EH (cell line): ENCODE measurements around the gene EPDR1.
"Not testable (repeated sequence)": the region's sequence is repeated elsewhere in the genome, so short reads cannot be mapped to it uniquely, and the experiment has no call there.

ENCODE experiments used
- DNase-seq: peaks from one replicate; pipeline ENCODE4 v3.0.0-alpha.2; 2015; ENCODE audit warnings: low read depth

EPDR1 gene

GRCh38 chr7:37928878-37929277, 8.4 kb downstream of the EPDR1 start:
- DNase-seq = no peak

GRCh38 chr7:37930226-37930948, 9.9 kb downstream of the EPDR1 start:
- no peak for DNase-seq

- no peak for DNase-seq
Observed at GRCh38 chr7:37932543-37932942, 12.1 kb downstream of the EPDR1 start.

- no peak for DNase-seq
Observed at GRCh38 chr7:37933018-37933566, 12.7 kb downstream of the EPDR1 start.

- no peak for DNase-seq
Observed at GRCh38 chr7:37942934-37943610, 22.6 kb downstream of the EPDR1 start.

GRCh38 chr7:37943905-37944736, 23.7 kb downstream of the EPDR1 start:
- DNase-seq = no peak

GRCh38 chr7:37944737-37945054, 24.3 kb downstream of the EPDR1 start:
- DNase-seq = no peak

- no peak for DNase-seq
Observed at GRCh38 chr7:37945336-37945735, 24.9 kb downstream of the EPDR1 start.

- DNase-seq = no peak
Observed at GRCh38 chr7:37947138-37947940, 26.9 kb downstream of the EPDR1 start.

GRCh38 chr7:37947941-37948210, 27.4 kb downstream of the EPDR1 start:
- DNase-seq = no peak

GRCh38 chr7:37952240-37952639, 31.8 kb downstream of the EPDR1 start:
- DNase-seq = no peak

- DNase-seq = not testable (repeated sequence)
Observed at GRCh38 chr7:37954217-37954616, 33.8 kb downstream of the EPDR1 start.

- DNase-seq = no peak
Observed at GRCh38 chr7:37956791-37957190, 36.4 kb downstream of the EPDR1 start.

- no peak for DNase-seq
Observed at GRCh38 chr7:37957221-37957970, 37.0 kb downstream of the EPDR1 start.

GRCh38 chr7:37960483-37960882, 40.0 kb downstream of the EPDR1 start:
- no peak for DNase-seq

- DNase-seq = no peak
Observed at GRCh38 chr7:37961251-37961650, 40.8 kb downstream of the EPDR1 start.

- DNase-seq = no peak
Observed at GRCh38 chr7:37964196-37964595, 43.8 kb downstream of the EPDR1 start.

- DNase-seq = no peak
Observed at GRCh38 chr7:37970211-37970610, 49.8 kb downstream of the EPDR1 start.

- DNase-seq = no peak
Observed at GRCh38 chr7:37971491-37971890, 51.1 kb downstream of the EPDR1 start.

GRCh38 chr7:37973915-37974314, 53.5 kb downstream of the EPDR1 start:
- no peak for DNase-seq

GRCh38 chr7:37974711-37975110, 54.3 kb downstream of the EPDR1 start:
- DNase-seq = no peak
